ENCODE measurements around the gene TAF1A.

TAF1A gene

DNA sequence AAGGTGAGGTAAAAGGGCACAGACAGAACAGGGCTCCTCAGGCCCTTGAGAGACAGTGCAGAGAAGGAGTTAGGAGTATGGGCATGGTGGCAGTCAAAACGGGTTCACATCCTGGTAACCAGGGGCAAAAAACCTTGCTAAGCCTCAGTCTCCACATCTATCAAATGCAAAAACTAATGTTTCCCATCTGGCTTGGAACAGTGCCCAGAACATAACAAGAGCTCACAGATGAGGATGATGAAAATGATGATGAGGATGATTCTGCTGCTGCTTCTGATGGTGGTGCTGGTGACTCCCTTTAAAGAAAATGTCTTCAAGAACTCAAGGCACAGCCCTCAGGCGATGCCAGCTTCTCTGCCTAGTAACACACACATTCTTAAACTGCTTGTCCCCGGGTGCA, 65.9 kb downstream of the TAF1A start:
- H3K4me1 ChIP-seq (ENCODE audit: insufficient read depth, insufficient read length): no peaks in the 10 kb centered on the region
- H3K9me3 ChIP-seq (ENCODE audit: insufficient read depth, low read length): 0 out of 2 replicates have a peak, but pooled peaks cover 6% of the 10 kb centered on the region
- no peak overlapping the region for H3K4me3 ChIP-seq (ENCODE audit: insufficient read length, low read depth)
- peaks cover 18% of the 10 kb centered on the region for H3K36me3 ChIP-seq (ENCODE audit: insufficient read depth, insufficient read length, low read length)
- no peak for DNase-seq (ENCODE audit: low read depth, low spot score)
- H3K9ac ChIP-seq (ENCODE audit: insufficient read length, low read depth): no peak overlapping the region
- no peak for TF ChIP-seq SUZ12 (IDR thresholded peaks at IDR 0.05; ENCODE audit: extremely low read depth, insufficient read depth, insufficient read length)
- no peak for TF ChIP-seq ZNF274 (IDR thresholded peaks at IDR 0.05; ENCODE audit: low read depth, low read length)
- TF ChIP-seq YY1 (IDR thresholded peaks at IDR 0.05; ENCODE audit: insufficient read depth, insufficient read length): no peak
- no peaks in the 10 kb centered on the region for H3K27me3 ChIP-seq (ENCODE audit: insufficient read depth, insufficient read length)

DNA sequence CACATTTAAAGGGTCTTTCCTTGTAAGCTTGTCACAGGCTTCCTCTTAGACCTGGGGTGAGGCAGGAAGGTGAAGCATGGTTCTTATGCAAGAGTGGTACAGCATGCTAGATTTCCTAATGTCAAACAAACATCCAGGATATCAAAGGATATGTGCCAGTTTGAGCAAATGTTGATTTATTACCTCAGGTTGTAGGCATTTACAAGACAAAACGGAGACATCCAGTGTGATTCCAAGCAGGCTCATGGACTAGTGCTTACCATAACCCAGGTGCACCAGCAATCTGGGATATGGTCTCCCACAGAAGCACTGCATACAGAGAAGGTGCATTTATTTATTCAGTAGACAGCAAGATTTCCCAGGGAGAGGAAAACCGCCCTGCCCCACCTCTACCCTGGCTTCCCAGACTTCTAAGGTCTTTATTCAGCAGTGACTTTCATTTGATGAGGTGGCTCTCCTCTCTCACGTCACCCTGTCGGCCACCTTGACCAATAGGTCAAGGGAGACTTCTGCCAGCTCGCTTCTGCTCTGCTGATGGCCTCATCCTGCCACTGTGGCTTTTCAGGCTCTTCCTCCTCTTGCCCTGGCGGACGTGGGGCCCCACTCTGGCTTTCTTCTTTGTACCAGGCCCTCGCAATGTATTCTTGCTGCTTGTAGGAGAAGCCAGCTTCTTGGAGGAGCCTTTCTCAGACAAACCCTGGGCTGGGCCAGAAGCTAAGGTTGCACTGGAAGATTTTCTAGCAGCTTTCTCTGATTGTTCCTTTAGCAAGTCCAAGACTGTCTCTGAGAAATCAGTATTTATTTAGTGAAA, 67.4 kb downstream of the TAF1A start:
- 0 out of 2 replicates have a peak, but pooled peaks cover 6% of the 10 kb centered on the region for H3K9me3 ChIP-seq (ENCODE audit: insufficient read depth, low read length)
- H3K4me1 ChIP-seq (ENCODE audit: insufficient read depth, insufficient read length): no peaks in the 10 kb centered on the region
- H3K9ac ChIP-seq (ENCODE audit: insufficient read length, low read depth): no peak overlapping the region
- no peak for TF ChIP-seq ZNF274 (IDR thresholded peaks at IDR 0.05; ENCODE audit: low read depth, low read length)
- TF ChIP-seq YY1 (IDR thresholded peaks at IDR 0.05; ENCODE audit: insufficient read depth, insufficient read length): no peak
- TF ChIP-seq SUZ12 (IDR thresholded peaks at IDR 0.05; ENCODE audit: extremely low read depth, insufficient read depth, insufficient read length): no peak
- H3K36me3 ChIP-seq (ENCODE audit: insufficient read depth, insufficient read length, low read length): peaks cover 18% of the 10 kb centered on the region
- no peaks in the 10 kb centered on the region for H3K27me3 ChIP-seq (ENCODE audit: insufficient read depth, insufficient read length)
- DNase-seq (ENCODE audit: low read depth, low spot score): no peak
- no peak overlapping the region for H3K4me3 ChIP-seq (ENCODE audit: insufficient read length, low read depth)

- H3K9ac ChIP-seq (ENCODE audit: insufficient read length, low read depth): no peak overlapping the region
- no peak for DNase-seq (ENCODE audit: low read depth, low spot score)
These were observed 68.2 kb downstream of the TAF1A start for GRCh38 chr1:222521299-222522104.

More at GRCh38 chr1:222521299-222522104, 68.2 kb downstream of the TAF1A start:
- Histone ChIP-seq H3K4me1 (ENCODE audit: insufficient read depth, insufficient read length) (no peaks in the 10 kb centered on the region), H3K36me3 (ENCODE audit: insufficient read depth, insufficient read length, low read length) (peaks cover 15% of the 10 kb centered on the region), H3K9me3 (ENCODE audit: insufficient read depth, low read length) (0 out of 2 replicates have a peak, but pooled peaks cover 6% of the 10 kb centered on the region), H3K27me3 (ENCODE audit: insufficient read depth, insufficient read length) (no peaks in the 10 kb centered on the region), H3K4me3 (ENCODE audit: insufficient read length, low read depth) (no peak overlapping the region)
- TF ChIP-seq ZNF274 (IDR thresholded peaks at IDR 0.05; ENCODE audit: low read depth, low read length) (no peak), SUZ12 (IDR thresholded peaks at IDR 0.05; ENCODE audit: extremely low read depth, insufficient read depth, insufficient read length) (no peak), YY1 (IDR thresholded peaks at IDR 0.05; ENCODE audit: insufficient read depth, insufficient read length) (no peak)
